ENCODE data around the gene ADAMTSL1.

The ADAMTSL1 gene, protein sequence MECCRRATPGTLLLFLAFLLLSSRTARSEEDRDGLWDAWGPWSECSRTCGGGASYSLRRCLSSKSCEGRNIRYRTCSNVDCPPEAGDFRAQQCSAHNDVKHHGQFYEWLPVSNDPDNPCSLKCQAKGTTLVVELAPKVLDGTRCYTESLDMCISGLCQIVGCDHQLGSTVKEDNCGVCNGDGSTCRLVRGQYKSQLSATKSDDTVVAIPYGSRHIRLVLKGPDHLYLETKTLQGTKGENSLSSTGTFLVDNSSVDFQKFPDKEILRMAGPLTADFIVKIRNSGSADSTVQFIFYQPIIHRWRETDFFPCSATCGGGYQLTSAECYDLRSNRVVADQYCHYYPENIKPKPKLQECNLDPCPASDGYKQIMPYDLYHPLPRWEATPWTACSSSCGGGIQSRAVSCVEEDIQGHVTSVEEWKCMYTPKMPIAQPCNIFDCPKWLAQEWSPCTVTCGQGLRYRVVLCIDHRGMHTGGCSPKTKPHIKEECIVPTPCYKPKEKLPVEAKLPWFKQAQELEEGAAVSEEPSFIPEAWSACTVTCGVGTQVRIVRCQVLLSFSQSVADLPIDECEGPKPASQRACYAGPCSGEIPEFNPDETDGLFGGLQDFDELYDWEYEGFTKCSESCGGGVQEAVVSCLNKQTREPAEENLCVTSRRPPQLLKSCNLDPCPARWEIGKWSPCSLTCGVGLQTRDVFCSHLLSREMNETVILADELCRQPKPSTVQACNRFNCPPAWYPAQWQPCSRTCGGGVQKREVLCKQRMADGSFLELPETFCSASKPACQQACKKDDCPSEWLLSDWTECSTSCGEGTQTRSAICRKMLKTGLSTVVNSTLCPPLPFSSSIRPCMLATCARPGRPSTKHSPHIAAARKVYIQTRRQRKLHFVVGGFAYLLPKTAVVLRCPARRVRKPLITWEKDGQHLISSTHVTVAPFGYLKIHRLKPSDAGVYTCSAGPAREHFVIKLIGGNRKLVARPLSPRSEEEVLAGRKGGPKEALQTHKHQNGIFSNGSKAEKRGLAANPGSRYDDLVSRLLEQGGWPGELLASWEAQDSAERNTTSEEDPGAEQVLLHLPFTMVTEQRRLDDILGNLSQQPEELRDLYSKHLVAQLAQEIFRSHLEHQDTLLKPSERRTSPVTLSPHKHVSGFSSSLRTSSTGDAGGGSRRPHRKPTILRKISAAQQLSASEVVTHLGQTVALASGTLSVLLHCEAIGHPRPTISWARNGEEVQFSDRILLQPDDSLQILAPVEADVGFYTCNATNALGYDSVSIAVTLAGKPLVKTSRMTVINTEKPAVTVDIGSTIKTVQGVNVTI (N-terminal part only)

DNA sequence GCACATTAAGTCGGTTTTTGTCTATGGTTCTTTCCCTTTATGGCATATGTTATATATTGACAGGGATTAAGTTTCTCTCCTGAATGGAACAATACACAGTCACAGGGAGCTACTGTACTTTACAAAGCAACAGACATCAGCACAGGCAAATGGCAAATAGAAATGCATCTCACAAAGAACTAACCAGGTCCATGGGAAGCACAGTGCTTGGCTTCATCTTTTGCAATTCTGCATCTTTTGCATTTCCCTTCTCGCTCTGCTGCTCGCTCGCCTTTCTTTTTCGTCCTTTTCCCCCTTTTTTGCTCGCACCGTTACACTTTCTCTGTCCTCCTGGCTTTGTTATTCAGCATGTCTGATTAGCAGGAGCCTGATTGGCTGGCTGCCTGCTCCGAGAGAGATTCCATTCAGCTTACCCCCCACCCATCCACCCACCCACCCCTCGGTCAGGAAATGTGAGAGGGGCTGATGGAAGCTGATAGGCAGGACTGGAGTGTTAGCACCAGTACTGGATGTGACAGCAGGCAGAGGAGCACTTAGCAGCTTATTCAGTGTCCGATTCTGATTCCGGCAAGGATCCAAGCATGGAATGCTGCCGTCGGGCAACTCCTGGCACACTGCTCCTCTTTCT, at the start of gene ADAMTSL1:
Gene ADAMTSL1 (plus strand): TSS at position 502 of the 628 bp plus-strand sequence. CDS start 80 bp downstream, at position 582.
- no peak for DNase-seq

DNA sequence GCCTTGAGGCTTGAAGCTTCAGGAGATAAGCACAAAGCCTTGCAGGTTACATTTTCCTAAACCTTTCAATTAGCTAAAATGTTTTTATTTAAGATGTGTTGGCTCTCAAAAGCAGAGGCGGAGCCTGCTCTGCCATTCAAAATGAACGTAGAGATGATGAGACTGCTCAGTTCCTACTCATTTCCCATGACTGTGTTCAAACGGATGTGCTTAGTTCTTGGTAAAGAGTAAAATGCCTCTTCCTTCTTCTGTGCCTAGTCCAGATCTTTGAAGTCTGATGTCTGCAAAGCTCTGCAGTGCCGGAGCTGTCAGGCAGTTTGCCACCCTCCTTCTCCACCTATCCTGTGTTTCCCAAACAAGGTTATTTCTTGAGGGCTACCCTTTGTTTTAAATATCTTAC, 46.3 kb upstream of the ADAMTSL1 start:
- no peak for DNase-seq

- no peak for DNase-seq
Observed at GRCh38 chr9:18428661-18429060, 45.3 kb upstream of the ADAMTSL1 start.

DNA sequence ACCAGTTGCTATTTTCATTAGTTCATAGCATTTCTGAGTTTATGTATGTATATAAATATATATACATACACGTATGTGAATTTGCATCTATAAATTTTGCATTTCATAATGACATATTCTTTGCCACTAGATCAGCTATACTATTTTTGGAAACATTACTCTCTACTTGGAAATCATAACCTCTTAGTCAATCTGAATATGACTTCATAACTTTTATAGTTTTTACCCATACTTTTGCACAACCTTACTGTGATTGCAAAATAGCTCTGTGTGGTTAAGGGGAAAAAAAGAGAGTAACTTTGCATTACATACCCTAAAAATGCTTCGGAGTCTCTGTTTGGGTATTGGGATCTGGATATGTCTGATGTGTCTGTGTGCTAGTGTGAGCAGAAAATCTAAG, 44.9 kb upstream of the ADAMTSL1 start:
- DNase-seq = no peak

DNA sequence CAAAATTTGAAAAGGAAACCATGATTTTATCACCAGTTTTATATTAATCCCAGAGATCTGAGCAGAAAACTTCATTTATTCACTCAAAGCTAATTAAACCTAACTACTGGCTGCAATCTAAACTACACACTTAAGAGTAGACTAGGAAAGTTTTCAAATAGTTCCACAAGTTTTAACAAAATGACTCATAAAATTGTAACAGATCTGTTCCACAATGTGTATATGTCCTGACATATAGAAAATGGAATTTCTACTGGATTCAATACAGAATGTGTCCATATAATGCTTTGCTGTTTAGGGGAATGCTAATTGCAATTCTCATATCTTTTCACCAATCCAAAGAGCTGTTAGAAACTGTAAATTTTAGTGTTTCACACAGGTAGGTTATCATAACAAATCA, 40.3 kb upstream of the ADAMTSL1 start:
- DNase-seq = no peak

- DNase-seq = no peak
Observed at GRCh38 chr9:18437315-18438201, 36.4 kb upstream of the ADAMTSL1 start.

DNA sequence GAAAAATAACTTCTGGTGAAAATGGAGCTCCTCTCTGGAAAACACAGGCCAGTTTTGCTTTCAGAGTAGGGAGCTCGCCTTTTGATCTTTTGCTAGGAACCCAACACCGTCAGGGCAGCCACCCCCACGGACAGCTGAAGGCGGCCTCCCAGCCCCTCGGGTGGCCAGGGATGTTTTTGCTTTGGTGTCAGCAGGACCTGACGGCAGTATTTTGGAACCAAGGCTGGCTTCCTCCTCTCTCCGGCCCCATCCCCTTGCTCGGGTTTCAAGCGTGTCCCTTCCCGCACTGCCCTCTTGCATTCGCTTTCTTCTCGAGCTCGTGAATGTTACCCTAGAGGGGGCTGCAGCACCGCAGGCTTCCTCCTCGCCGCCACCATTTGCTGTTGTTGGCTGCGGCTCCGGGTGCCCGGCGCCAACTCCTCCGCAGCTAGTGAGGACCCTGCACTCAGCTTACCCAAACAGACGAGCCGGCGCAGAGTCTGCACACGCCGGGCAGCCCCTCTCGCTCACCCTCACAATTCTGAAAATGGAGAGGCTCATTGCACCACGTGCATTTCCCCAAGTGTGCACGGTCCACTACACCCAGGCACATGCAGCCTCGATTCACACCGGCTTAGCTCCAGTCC, 35.5 kb upstream of the ADAMTSL1 start:
- DNase-seq = no peak

- DNase-seq = no peak
Observed at GRCh38 chr9:18438951-18439350, 35.0 kb upstream of the ADAMTSL1 start.

DNA sequence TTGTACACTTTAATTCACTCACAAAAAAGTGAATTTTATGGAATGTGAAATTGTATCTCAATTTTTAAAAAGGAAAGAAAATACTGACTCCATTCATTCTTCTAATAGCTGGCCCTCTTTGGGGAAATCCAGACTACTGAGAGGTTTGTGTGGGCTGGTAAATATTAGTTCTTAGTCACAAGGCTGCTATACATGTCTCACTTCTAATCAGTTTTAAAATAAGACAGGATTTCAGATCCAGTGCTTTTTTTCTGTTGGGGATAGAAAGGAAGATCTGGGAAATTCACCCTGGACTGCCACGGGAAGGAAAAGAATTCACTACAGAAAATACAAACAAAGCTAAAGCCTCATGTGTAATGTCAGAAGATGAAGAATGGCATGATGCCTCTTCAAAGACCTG, 32.7 kb upstream of the ADAMTSL1 start:
- no peak for DNase-seq

DNA sequence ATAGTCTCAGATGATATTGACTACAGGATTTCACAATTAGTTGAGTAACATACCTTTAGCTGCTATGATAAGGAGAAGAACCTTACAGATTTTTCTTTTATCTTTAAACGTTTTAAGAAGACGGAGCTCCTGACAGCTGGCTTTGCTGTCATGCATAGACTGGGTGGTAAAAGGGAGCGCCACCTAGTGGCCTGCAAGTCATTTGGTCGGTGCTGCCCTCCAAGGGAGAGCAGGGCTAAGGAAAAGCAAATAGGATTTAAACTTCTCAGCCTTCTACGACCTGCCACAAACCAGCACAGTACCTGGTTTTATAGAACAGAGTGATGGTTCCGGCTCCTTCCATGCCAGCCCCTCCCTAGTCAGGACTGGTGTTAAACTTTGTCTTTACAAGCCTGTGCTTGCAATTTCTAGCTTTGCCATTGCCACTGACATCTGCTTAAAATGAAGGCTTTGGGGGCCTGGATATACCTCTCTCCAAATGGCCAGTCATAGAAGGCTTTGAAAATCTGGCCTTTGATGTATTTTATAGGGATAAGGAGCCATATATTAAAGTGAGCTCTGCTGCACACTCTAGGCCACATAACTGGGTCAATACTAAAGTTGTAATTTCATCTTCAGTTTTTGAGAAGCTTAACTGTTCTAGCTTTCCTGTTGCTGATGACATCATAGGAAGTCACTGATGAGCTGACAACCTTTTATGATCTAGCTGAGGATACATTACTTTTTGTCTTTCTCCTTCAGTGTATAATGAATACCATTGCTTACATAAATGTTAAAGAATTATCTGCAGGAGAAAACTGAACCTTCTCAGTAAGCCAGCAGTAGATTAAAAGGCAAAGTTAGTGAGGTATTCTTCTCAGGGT, 31.1 kb upstream of the ADAMTSL1 start:
- peak; percentile 22 for DNase-seq

DNA sequence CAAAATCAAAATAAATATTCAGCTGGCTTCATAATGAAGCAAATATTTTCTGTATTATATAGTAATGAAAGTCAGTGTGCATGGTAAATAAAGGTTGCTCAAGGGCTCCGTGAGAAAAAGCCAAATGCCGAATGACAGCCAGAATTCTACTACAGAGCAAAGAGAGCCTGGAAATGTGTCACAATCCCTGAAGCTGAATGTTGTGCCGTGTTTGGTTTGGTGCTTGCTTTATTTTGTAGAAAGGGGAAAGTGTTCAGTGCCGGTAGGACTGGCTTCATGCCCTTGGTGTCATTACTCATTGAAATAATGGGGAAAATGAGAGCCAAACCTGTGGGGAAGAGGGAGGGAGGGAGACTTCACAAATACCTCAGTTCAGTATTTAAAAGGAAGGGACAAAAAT, 26.8 kb upstream of the ADAMTSL1 start:
- DNase-seq = no peak

DNA sequence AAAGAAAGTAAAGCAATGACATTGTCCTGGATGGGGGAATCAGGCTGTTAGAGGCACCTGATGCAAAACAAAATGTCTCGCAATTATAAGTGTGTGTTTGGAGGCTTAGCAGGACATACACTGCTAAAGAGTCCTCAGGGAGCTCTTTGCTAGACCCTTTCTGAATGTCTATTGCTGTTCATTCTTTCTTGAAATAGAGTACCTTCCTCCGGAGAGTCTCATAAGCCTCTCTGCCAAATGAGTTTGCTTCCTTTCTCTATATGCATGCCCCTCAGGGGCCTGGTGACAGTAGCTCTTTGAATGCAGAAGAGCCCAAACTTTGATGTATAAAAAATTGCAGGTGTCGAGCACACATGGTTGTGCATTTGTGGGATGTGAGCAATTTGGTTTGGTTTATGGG, 26.4 kb upstream of the ADAMTSL1 start:
- no peak for DNase-seq

DNA sequence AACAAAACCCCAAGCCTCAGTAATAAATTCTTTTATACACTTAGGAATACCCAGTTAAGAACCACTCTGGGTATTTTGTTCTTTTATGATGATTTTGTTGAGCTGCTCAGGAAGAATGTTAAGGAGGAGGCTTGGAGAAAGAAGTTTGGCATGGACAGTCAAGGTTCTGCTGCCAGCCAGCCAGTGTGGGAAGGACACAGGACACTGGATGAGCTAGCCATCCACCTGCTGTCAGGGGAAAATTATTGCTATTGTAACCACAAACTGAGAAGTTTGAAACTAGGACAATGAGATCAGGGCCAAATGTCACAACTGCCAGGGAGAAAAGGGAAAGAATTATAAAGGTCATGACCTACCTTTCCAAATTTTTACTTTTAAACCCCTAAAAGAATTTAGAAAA, 25.9 kb upstream of the ADAMTSL1 start:
- no peak for DNase-seq

GRCh38 chr9:18451406-18451805, 22.5 kb upstream of the ADAMTSL1 start:
- DNase-seq = no peak

GRCh38 chr9:18452276-18452675, 21.7 kb upstream of the ADAMTSL1 start:
- DNase-seq = no peak

GRCh38 chr9:18456624-18457237, 17.2 kb upstream of the ADAMTSL1 start:
- DNase-seq = no peak

DNA sequence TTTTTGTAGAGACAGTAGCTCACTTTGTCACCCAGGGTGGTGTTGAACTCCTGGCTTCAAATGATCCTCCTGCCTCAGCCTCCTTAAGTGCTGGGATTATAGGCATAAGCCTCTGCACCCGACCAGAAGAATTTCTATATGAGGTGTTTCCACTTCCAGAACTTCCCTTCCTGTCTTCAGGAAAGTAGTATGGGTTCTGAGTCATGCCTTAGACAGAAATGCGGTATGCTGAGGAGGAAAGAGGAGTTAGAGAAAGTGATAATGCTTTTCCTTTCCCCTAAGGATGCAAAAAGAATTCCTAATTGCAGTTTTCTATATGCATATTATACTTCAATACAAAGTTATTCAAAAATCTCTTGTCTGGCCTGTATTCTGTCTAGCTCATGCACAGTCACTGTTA, 16.4 kb upstream of the ADAMTSL1 start:
- no peak for DNase-seq

GRCh38 chr9:18459962-18460584, 13.9 kb upstream of the ADAMTSL1 start:
- no peak for DNase-seq

DNA sequence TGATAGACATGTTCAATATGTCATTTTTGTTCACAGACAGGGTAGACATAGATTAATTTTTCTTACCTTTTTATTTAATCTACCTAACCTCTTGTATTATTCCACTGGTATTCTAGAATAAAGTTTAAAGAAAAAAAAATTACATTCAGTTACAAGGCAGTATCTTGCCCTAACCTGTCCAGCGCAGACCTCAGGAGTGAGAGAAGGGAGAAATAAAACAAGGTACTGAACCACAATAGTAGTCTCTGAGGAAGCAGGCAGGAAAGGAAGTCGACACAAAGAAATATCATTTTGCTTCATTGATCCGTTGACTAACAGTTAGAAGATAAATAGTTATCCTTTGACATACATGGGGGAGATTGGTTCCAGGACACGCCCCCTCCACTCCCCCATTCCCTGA, 12.5 kb upstream of the ADAMTSL1 start:
- no peak for DNase-seq

All from NCI-H1417 treated with DMSO at 0.1 percent for 48 hours (cell line).